H1 (cell line): ENCODE measurements around the gene CAMKMT. TPM values are rescaled to one million over a fixed set of nuclear protein-coding genes. Genes with fewer than 3 reads are reported as not detected.

Source experiments
- CTCF ChIA-PET: fragments of 300-600 bp; sonication (Branson Sonifier 250); formaldehyde crosslinking; loops from one replicate; lab custom pipeline; 2021; ENCODE audit not compliant: partially characterized antibody; lab: Charles Lee
- POLR2A ChIA-PET: fragments of 300-600 bp; sonication (Branson Sonifier 250); formaldehyde crosslinking; loops from one replicate; lab custom pipeline; 2021; ENCODE audit warnings: inconsistent platforms; ENCODE audit not compliant: partially characterized antibody; lab: Charles Lee
- DNase-seq, 2 experiments: peaks; one replicate each; pipeline versions ENCODE4 v3.0.0 to v3.0.0-alpha.2; 2010 to 2022; ENCODE audit warnings: low spot score in 2 of 2, low read depth in 1 of 2, mixed read lengths in 1 of 2
- FAIRE-seq: peaks from 2 replicates; lab custom pipeline; 2011; peaks lifted over from hg19 to GRCh38; lab: Jason Lieb, UNC
- H2AFZ ChIP-seq: 2 replicates; pipeline ENCODE4 v1.8.1; 2012; ENCODE audit warnings: low read length, inconsistent platforms
- H2AK5ac ChIP-seq: 2 replicates; pipeline ENCODE4 v1.6.1; 2013; ENCODE audit warnings: low read depth, low read length
- H2BK120ac ChIP-seq: replicated peaks from 2 replicates; pipeline ENCODE3; 2013; ENCODE audit warnings: low read depth, low read length, inconsistent platforms
- H2BK12ac ChIP-seq: 2 replicates; pipeline ENCODE4 v1.6.1; 2013; ENCODE audit warnings: low read depth, low read length
- H2BK15ac ChIP-seq: 2 replicates; pipeline ENCODE4 v1.6.1; 2013; ENCODE audit warnings: low read length
- H2BK20ac ChIP-seq: 2 replicates; pipeline ENCODE4 v1.6.1; 2013; ENCODE audit warnings: low read length
- H2BK5ac ChIP-seq: 2 replicates; pipeline ENCODE4 v1.6.1; 2013; ENCODE audit warnings: low read depth, low read length
- H3K14ac ChIP-seq: 2 replicates; pipeline ENCODE4 v1.6.1; 2013; ENCODE audit warnings: inconsistent platforms; ENCODE audit not compliant: insufficient read length
- H3K18ac ChIP-seq: 2 replicates; pipeline ENCODE4 v1.6.1; 2013; ENCODE audit warnings: low read length; ENCODE audit errors: extremely low read depth
- H3K23ac ChIP-seq: 2 replicates; pipeline ENCODE4 v1.6.1; 2013; ENCODE audit warnings: inconsistent platforms; ENCODE audit not compliant: insufficient read length
- H3K23me2 ChIP-seq: 2 replicates; pipeline ENCODE4 v1.6.1; 2013; ENCODE audit warnings: low read depth, low read length
- H3K27ac ChIP-seq: 2 replicates; pipeline ENCODE4 v1.6.1; 2011; ENCODE audit warnings: low read depth, low read length, inconsistent platforms
- H3K27me3 ChIP-seq, 4 experiments: replicated peaks in 1 of 4; 1 replicate in 1 of 4; 2 replicates in 3 of 4; pipeline versions ENCODE4 v1.6.1 to v1.8.1; 2011 to 2013; ENCODE audit warnings: low read length in 3 of 4, mild to moderate bottlenecking in 3 of 4, inconsistent platforms in 2 of 4, mixed read lengths in 2 of 4, moderate library complexity in 1 of 4; ENCODE audit not compliant: control insufficient read depth in 3 of 4, insufficient read depth in 3 of 4; ENCODE audit errors: extremely low read depth in 1 of 4
- H3K36me3 ChIP-seq, 4 experiments: 2 replicates each; pipeline versions ENCODE4 v1.6.1 to v1.8.1; 2011 to 2013; ENCODE audit warnings: mild to moderate bottlenecking in 4 of 4, low read length in 3 of 4, moderate library complexity in 2 of 4, control low read depth in 1 of 4, inconsistent platforms in 1 of 4; ENCODE audit not compliant: insufficient read depth in 4 of 4, control insufficient read depth in 2 of 4
- H3K4ac ChIP-seq: replicated peaks from 2 replicates; pipeline ENCODE3; 2013; ENCODE audit warnings: low read length, low read depth, mixed read lengths, inconsistent platforms; ENCODE audit not compliant: insufficient read length
- H3K4me1 ChIP-seq, 4 experiments: replicated peaks in 1 of 4; 1 replicate in 1 of 4; 2 replicates in 3 of 4; pipeline versions ENCODE4 v1.6.1 to v1.8.1; 2011 to 2013; ENCODE audit warnings: low read length in 3 of 4, inconsistent platforms in 2 of 4, mixed read lengths in 1 of 4; ENCODE audit not compliant: insufficient read depth in 4 of 4, control insufficient read depth in 3 of 4
- H3K4me2 ChIP-seq, 2 experiments: 2 replicates each; pipeline versions ENCODE4 v1.6.1 to v1.8.1; 2011 to 2013; ENCODE audit warnings: low read depth in 2 of 2, low read length in 2 of 2, control low read depth in 1 of 2, inconsistent platforms in 1 of 2, mild to moderate bottlenecking in 1 of 2; ENCODE audit not compliant: insufficient read depth in 1 of 2
- H3K4me3 ChIP-seq, 4 experiments: fragments of 200-600, 300-600 bp in 1 of 4; sonication (generic), shearing (Covaris generic), sonication (Bioruptor Twin) in 1 of 4; 2 replicates each; pipeline versions ENCODE4 v1.5.1 to v1.8.1; 2011 to 2016; ENCODE audit warnings: low read length in 4 of 4, low read depth in 3 of 4, control low read depth in 2 of 4, inconsistent platforms in 2 of 4, mild to moderate bottlenecking in 2 of 4, mixed read lengths in 1 of 4, moderate library complexity in 1 of 4; ENCODE audit not compliant: insufficient read depth in 2 of 4; ENCODE audit errors: extremely low read depth in 1 of 4
- H3K56ac ChIP-seq: replicated peaks from 2 replicates; pipeline ENCODE3; 2013; ENCODE audit warnings: low read depth, mild to moderate bottlenecking, mixed read lengths, low read length, inconsistent platforms; ENCODE audit not compliant: insufficient read length
- H3K79me1 ChIP-seq: 2 replicates; pipeline ENCODE4 v1.6.1; 2013; ENCODE audit warnings: low read depth, low read length, control low read depth
- H3K79me2 ChIP-seq, 2 experiments: 2 replicates each; pipeline versions ENCODE4 v1.6.1 to v1.8.1; 2012 to 2013; ENCODE audit warnings: low read length in 2 of 2, mild to moderate bottlenecking in 2 of 2, inconsistent platforms in 1 of 2; ENCODE audit not compliant: insufficient read depth in 2 of 2, control insufficient read depth in 1 of 2
- H3K9ac ChIP-seq, 4 experiments: replicated peaks in 1 of 4; 1 replicate in 1 of 4; 2 replicates in 3 of 4; pipeline versions ENCODE4 v1.6.1 to v1.8.1; 2011 to 2013; ENCODE audit warnings: low read depth in 3 of 4, low read length in 3 of 4, control low read depth in 2 of 4, mild to moderate bottlenecking in 2 of 4, moderate library complexity in 2 of 4, inconsistent platforms in 1 of 4; ENCODE audit errors: extremely low read depth in 1 of 4
- H3K9me3 ChIP-seq, 2 experiments: 2 replicates each; pipeline versions ENCODE4 v1.6.1 to v1.8.1; 2012 to 2013; ENCODE audit warnings: mild to moderate bottlenecking in 2 of 2, moderate library complexity in 2 of 2, control low read depth in 1 of 2, inconsistent platforms in 1 of 2, low read depth in 1 of 2, low read length in 1 of 2, mixed read lengths in 1 of 2; ENCODE audit not compliant: insufficient read depth in 2 of 2
- H4K20me1 ChIP-seq, 2 experiments: replicated peaks in 1 of 2; 2 replicates each; pipeline versions ENCODE3 to v1.8.1; 2011 to 2013; ENCODE audit warnings: inconsistent platforms in 2 of 2, low read length in 2 of 2, mild to moderate bottlenecking in 1 of 2; ENCODE audit not compliant: insufficient read depth in 2 of 2, control insufficient read depth in 1 of 2
- H4K5ac ChIP-seq: 2 replicates; pipeline ENCODE4 v1.6.1; 2013; ENCODE audit warnings: low read length, low read depth, mixed read lengths, inconsistent platforms; ENCODE audit not compliant: insufficient read length
- H4K8ac ChIP-seq: 2 replicates; pipeline ENCODE4 v1.8.0; 2013; ENCODE audit warnings: mild to moderate bottlenecking, moderate library complexity, low read length, inconsistent platforms; ENCODE audit not compliant: insufficient read depth; ENCODE audit errors: extremely low read depth
- H4K91ac ChIP-seq: replicated peaks from 2 replicates; pipeline ENCODE3; 2013; ENCODE audit warnings: low read length, mixed read lengths, inconsistent platforms; ENCODE audit not compliant: insufficient read length
- CBX8 ChIP-seq: fragments of 300-800, 300-1000 bp; sonication (generic); IDR thresholded peaks from 2 replicates; pipeline ENCODE4 v1.7.1; 2016; ENCODE audit warnings: low read depth, low read length, borderline replicate concordance
- FOSL1 ChIP-seq: IDR thresholded peaks from 2 replicates; pipeline ENCODE4 v1.6.1; 2011; ENCODE audit warnings: mild to moderate bottlenecking, low read depth, low read length, moderate library complexity; ENCODE audit not compliant: insufficient read depth
- TAF1 ChIP-seq: IDR thresholded peaks from 2 replicates; pipeline ENCODE4 v1.6.1; 2011; ENCODE audit warnings: mild to moderate bottlenecking, low read depth, low read length
- ZNF274 ChIP-seq: IDR thresholded peaks from 2 replicates; pipeline ENCODE4 v1.7.0; 2012; ENCODE audit warnings: low read length, borderline replicate concordance; ENCODE audit errors: extremely low read depth
- WGBS, 2 experiments: shearing (Covaris generic) in 1 of 2; methylation state at CpG; one replicate each; pipeline versions ENCODE4 v1.1.6 to v1.1.7; 2013 to 2015; ENCODE audit warnings: low lambda C conversion rate in 2 of 2, mixed read lengths in 2 of 2, inconsistent platforms in 1 of 2, low coverage in 1 of 2, missing lambda C conversion rate in 1 of 2; ENCODE audit not compliant: insufficient replicate concordance in 2 of 2, insufficient coverage in 1 of 2, insufficient read length in 1 of 2; ENCODE audit errors: extremely low coverage in 1 of 2, missing lambda C conversion rate in 1 of 2; 5-methylcytosine and 5-hydroxymethylcytosine counted together
- polyA plus RNA-seq, 7 experiments: library from polyadenylated mRNA; depleted of rRNA in 3 of 7; stranded (reverse) in 5 of 7; unstranded in 2 of 7; fragments of >200 nt in 5 of 7; fragments of 200-250 nt in 2 of 7; gene quantifications; 1 replicate in 5 of 7; 2 replicates in 1 of 7; 4 replicates in 1 of 7; pipeline versions ENCODE4 v1.2.1 to v1.2.3, GENCODE V29; 2011 to 2013; ENCODE audit warnings: missing spikeins in 2 of 7, mixed read lengths in 2 of 7
- total RNA-seq: library from RNA; stranded (reverse); fragmentation: NEBNext Ultra II Directional; extraction: Animal tissue kit (Norgen Biotek cat#: 25700); gene quantifications from 2 replicates; pipeline ENCODE4 v1.2.1, GENCODE V29; 2021

The CAMKMT gene
- total and polyA plus RNA-seq, 2 of the 8 experiments (the other 6 are each of a cell fraction or from before 2014, with no cell fraction given) = 14.7 to 22.4 TPM

- H2AFZ ChIP-seq = no peak overlapping the region
- H2BK20ac ChIP-seq = no peak overlapping the region
- 86% methylated on average over 4 of the region's 4 CpGs; no CpG with 5 or more reads in 1 of the 2 experiments for WGBS, 2 experiments
- DNase-seq (no peak), FAIRE-seq (no peak)
- H3K27me3 ChIP-seq = no peaks in the 10 kb centered on the region
- no peak overlapping the region for H2BK12ac ChIP-seq
- no peak overlapping the region for H2AK5ac ChIP-seq
- H3K4me1 ChIP-seq = no peaks in the 10 kb centered on the region
- H3K9ac ChIP-seq = no peak overlapping the region
- H3K4ac ChIP-seq = no peak overlapping the region
- H3K14ac ChIP-seq = no peak overlapping the region
- H2BK120ac ChIP-seq = no peak overlapping the region
- H3K4me3 ChIP-seq = no peak overlapping the region
- H3K4me2 ChIP-seq = no peak overlapping the region
- H4K8ac ChIP-seq = no peak overlapping the region
- no peak overlapping the region for H2BK15ac ChIP-seq
- H3K79me2 ChIP-seq = no peaks in the 10 kb centered on the region
- H4K91ac ChIP-seq = no peak overlapping the region
- no peaks in the 10 kb centered on the region for H3K79me1 ChIP-seq
- H3K18ac ChIP-seq = no peak overlapping the region
- no peaks in the 10 kb centered on the region for H4K20me1 ChIP-seq
- H3K27ac ChIP-seq = no peak overlapping the region
- no peaks in the 10 kb centered on the region for H3K23me2 ChIP-seq
- no peak overlapping the region for H3K56ac ChIP-seq
- peaks cover 3% of the 10 kb centered on the region in 2 experiments; a peak in 1 of 4 replicates for H3K9me3 ChIP-seq
- ChIA-PET CTCF (interaction anchor here (3.3 kb wide), 1 partner anchor 35 kb away, joined by 13 read pairs; no protein-coding TSS in a partner anchor), POLR2A (no interaction called here)
- H3K36me3 ChIP-seq = no peaks in the 10 kb centered on the region; a peak in 3 of 8 replicates
- H3K23ac ChIP-seq = no peak overlapping the region
- H2BK5ac ChIP-seq = no peak overlapping the region
- H4K5ac ChIP-seq = no peak overlapping the region
- TF ChIP-seq FOSL1 (no peak), CBX8 (no peak), TAF1 (no peak), ZNF274 (no peak)
These were observed 271.4 kb downstream of the CAMKMT start for GRCh38 chr2:44632931-44633689.
